ENCODE results near the gene NEK6.

- TF ChIP-seq CTCF (IDR thresholded peaks at IDR 0.05), result peak in 1 of 5 experiments; percentile 31
- TF ChIP-seq POLR2A (IDR thresholded peaks at IDR 0.05), result peak in 1 of 2 donors; percentile 28
Measured at GRCh38 chr9:124284940-124285441, 27.2 kb downstream of the NEK6 start.

All from tibial nerve (tissue), 3 donors.